CD14-positive monocyte (primary cell): ENCODE data around the gene CEP131. TPM values are rescaled to one million over a fixed set of nuclear protein-coding genes. Genes with fewer than 3 reads are reported as not detected.

ENCODE experiments used
- DNase-seq, 3 donors: peaks; one replicate each; pipeline ENCODE4 v3.0.0-alpha.2; 2011 to 2022
- H2AFZ ChIP-seq: 2 replicates; pipeline ENCODE4 v1.6.0; 2012; ENCODE audit warnings: mild to moderate bottlenecking, low read depth, low read length, inconsistent platforms; ENCODE audit not compliant: insufficient read depth, poor library complexity, severe bottlenecking
- H3K27ac ChIP-seq, 2 donors: 1 replicate in 1 of 2; 2 replicates in 1 of 2; pipeline ENCODE4 v1.5.1; 2012 to 2013; ENCODE audit warnings: low read length in 2 of 2, control low read depth in 1 of 2, inconsistent platforms in 1 of 2, low read depth in 1 of 2, mild to moderate bottlenecking in 1 of 2
- H3K27me3 ChIP-seq, 2 donors: one replicate each; pipeline versions ENCODE4 v1.6.0 to v1.6.1; 2011 to 2013; ENCODE audit warnings: low read length in 2 of 2; ENCODE audit not compliant: control insufficient read depth in 2 of 2, insufficient read depth in 2 of 2
- H3K36me3 ChIP-seq, 2 donors: replicated peaks in 1 of 2; 1 replicate in 1 of 2; 2 replicates in 1 of 2; pipeline versions ENCODE4 v1.5.1 to v1.6.1; 2012 to 2013; ENCODE audit warnings: low read length in 2 of 2, control low read depth in 1 of 2, inconsistent platforms in 1 of 2, mild to moderate bottlenecking in 1 of 2; ENCODE audit not compliant: insufficient read depth in 2 of 2, control insufficient read depth in 1 of 2
- H3K4me1 ChIP-seq, 2 donors: 1 replicate in 1 of 2; 2 replicates in 1 of 2; pipeline versions ENCODE4 v1.5.1 to v1.6.1; 2012 to 2013; ENCODE audit warnings: low read length in 2 of 2, control low read depth in 1 of 2, inconsistent platforms in 1 of 2, mild to moderate bottlenecking in 1 of 2, moderate library complexity in 1 of 2; ENCODE audit not compliant: insufficient read depth in 2 of 2, control insufficient read depth in 1 of 2
- H3K4me2 ChIP-seq: replicated peaks from 2 replicates; pipeline ENCODE3; 2012; ENCODE audit warnings: low read length, moderate library complexity, mild to moderate bottlenecking; ENCODE audit not compliant: poor library complexity, severe bottlenecking; ENCODE audit errors: extremely low read depth
- H3K4me3 ChIP-seq, 3 experiments: fragments of 200-600 bp in 1 of 3; sonication (generic) in 1 of 3; replicated peaks in 1 of 3; 1 replicate in 2 of 3; 2 replicates in 1 of 3; pipeline ENCODE4 v1.5.1; 2011 to 2013; ENCODE audit warnings: low read length in 3 of 3, mild to moderate bottlenecking in 3 of 3, control low read depth in 2 of 3, low read depth in 2 of 3, inconsistent platforms in 1 of 3, moderate library complexity in 1 of 3
- H3K79me2 ChIP-seq: 2 replicates; pipeline ENCODE4 v1.6.0; 2012; ENCODE audit warnings: mild to moderate bottlenecking, control low read depth, inconsistent platforms, low read length, moderate library complexity; ENCODE audit not compliant: insufficient read depth
- H3K9ac ChIP-seq: 2 replicates; pipeline ENCODE4 v1.6.0; 2017; ENCODE audit warnings: low read length, mild to moderate bottlenecking; ENCODE audit not compliant: insufficient read depth, poor library complexity, severe bottlenecking
- H3K9me3 ChIP-seq, 2 donors: replicated peaks in 1 of 2; 1 replicate in 1 of 2; 2 replicates in 1 of 2; pipeline versions ENCODE4 v1.5.1 to v1.6.1; 2012 to 2013; ENCODE audit warnings: low read length in 2 of 2, control low read depth in 1 of 2; ENCODE audit not compliant: control insufficient read depth in 1 of 2, insufficient read depth in 1 of 2
- H4K20me1 ChIP-seq: 2 replicates; pipeline ENCODE4 v1.6.0; 2012; ENCODE audit warnings: mild to moderate bottlenecking, low read length, control low read depth, moderate library complexity; ENCODE audit not compliant: insufficient read depth
- H3K27ac Mint-ChIP-seq, 7 donors: one replicate each; pipeline ENCODE4 v1.8.0; 2020; ENCODE audit warnings: mild to moderate bottlenecking in 7 of 7, mixed read lengths in 7 of 7, moderate library complexity in 6 of 7, inconsistent platforms in 2 of 7
- H3K27me3 Mint-ChIP-seq, 3 donors: one replicate each; pipeline ENCODE4 v1.8.0; 2021 to 2022; ENCODE audit warnings: low read depth in 3 of 3, mild to moderate bottlenecking in 3 of 3, mixed read lengths in 3 of 3, moderate library complexity in 3 of 3, inconsistent platforms in 1 of 3
- H3K36me3 Mint-ChIP-seq, 2 donors: one replicate each; pipeline ENCODE4 v1.8.0; 2020; ENCODE audit warnings: mixed read lengths in 2 of 2, inconsistent platforms in 1 of 2, mild to moderate bottlenecking in 1 of 2
- H3K4me1 Mint-ChIP-seq: one replicate; pipeline ENCODE4 v1.8.0; 2020; ENCODE audit warnings: mild to moderate bottlenecking, mixed read lengths
- H3K4me3 Mint-ChIP-seq, 2 donors: one replicate each; pipeline ENCODE4 v1.8.0; 2020; ENCODE audit warnings: mild to moderate bottlenecking in 2 of 2, mixed read lengths in 2 of 2, moderate library complexity in 1 of 2
- H3K9me3 Mint-ChIP-seq, 7 donors: one replicate each; pipeline ENCODE4 v1.8.0; 2020 to 2022; ENCODE audit warnings: mixed read lengths in 7 of 7, mild to moderate bottlenecking in 6 of 7, moderate library complexity in 6 of 7, inconsistent platforms in 2 of 7
- WGBS: methylation state at CpG from one replicate; pipeline ENCODE4 v1.1.5; 2013; ENCODE audit warnings: missing lambda C conversion rate; ENCODE audit not compliant: insufficient coverage; 5-methylcytosine and 5-hydroxymethylcytosine counted together
- intact Hi-C, 2 donors: fragments of 100-400 bp; cut with micrococcal nuclease; formaldehyde crosslinking; loops; one replicate each; pipeline versions ENCODE4 v1.15.0 to v1.15.1; 2023
- polyA plus RNA-seq, 3 donors: library from polyadenylated mRNA; depleted of rRNA in 1 of 3; unstranded in 2 of 3; stranded (reverse) in 1 of 3; fragments of 300-500 nt in 2 of 3; fragments of >200 nt in 1 of 3; fragmentation: Illumina TruSeq in 2 of 3; gene quantifications; 1 replicate in 2 of 3; 2 replicates in 1 of 3; pipeline ENCODE4 v1.2.3, GENCODE V29; 2012 to 2021
- TF ChIP-seq, protein P1 (sequence below): fragments of 200-600 bp; IDR thresholded peaks from one replicate; pipeline ENCODE4 v1.8.0; 2022; ENCODE audit warnings: antibody characterized with exemption, mild to moderate bottlenecking

Gene CEP131
- polyA plus RNA-seq, 3 donors, result 0.69 to 9.7 (median 1.0) TPM

DNA sequence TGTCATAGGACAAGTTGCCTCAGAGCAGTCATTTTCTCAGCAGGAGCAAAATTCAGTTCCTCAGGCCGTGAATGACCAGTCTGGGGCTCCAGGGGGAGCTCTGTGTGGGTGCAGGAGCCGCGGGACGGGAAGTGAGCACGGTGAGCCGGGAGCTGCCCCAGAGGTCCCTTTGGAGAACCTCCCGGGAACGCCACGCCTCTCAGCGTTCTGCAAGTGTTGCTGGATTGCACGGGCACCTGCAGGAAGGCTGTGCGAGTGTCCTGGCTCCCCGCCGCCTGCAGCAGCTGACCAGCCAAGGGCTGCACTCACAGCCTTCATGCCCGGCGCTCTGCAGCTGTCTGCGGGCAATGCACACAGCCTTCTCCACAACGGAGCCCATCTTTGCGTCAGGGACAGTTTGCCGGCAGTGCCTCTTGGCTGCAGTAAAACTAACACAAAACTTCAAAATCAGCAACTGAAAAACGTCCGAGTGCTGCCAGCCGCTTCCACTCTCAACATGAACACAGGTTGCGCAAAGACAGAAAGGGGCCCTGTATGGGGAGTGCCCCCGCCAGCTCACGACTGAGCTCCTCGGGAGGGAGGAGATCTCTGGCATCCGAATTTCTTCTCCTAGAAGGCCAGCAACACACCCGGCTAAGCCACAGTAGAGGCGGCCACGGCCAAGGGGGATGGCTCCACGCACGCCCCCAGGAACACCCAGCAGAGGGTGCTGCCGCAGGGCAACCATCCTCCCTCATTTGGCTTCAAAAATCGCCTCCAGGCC lies 32.4 kb upstream of the CEP131 start:
- 14% methylated on average over 34 of the region's 35 CpGs for WGBS
- intact Hi-C loops, result loop anchor here (1.0 to 5.0 kb wide), 3 partner anchors 229 to 347 kb away; no protein-coding TSS in a partner anchor
- peaks cover 0 to 2% (median 0%) of the 10 kb centered on the region in 3 donors for H3K27me3 Mint-ChIP-seq
- peak; percentile 63 to 79 (median 75) for DNase-seq
- H3K9me3 Mint-ChIP-seq, result peaks cover 0 to 3% (median 0%) of the 10 kb centered on the region in 7 donors
- H3K4me1 ChIP-seq, result peaks cover 18 to 22% of the 10 kb centered on the region in 2 donors
- H3K9me3 ChIP-seq, result no peaks in the 10 kb centered on the region
- H3K4me1 Mint-ChIP-seq, result peaks cover 27% of the 10 kb centered on the region
- peaks cover 25% of the 10 kb centered on the region for H3K79me2 ChIP-seq
- peaks cover 60 to 71% of the 10 kb centered on the region in 2 donors for H3K36me3 ChIP-seq
- peak overlapping the region; percentile 70 for H3K4me2 ChIP-seq
- peak overlapping the region in 2 of 3 experiments; percentile 18 to 65 for H3K4me3 ChIP-seq
- H3K27ac Mint-ChIP-seq, result peak overlapping the region; percentile 25 to 81 (median 54)
- H3K9ac ChIP-seq, result no peak overlapping the region
- peak overlapping the region in 1 of 2 donors; percentile 10 for H3K27ac ChIP-seq
- peaks cover 91% of the 10 kb centered on the region for H4K20me1 ChIP-seq
- TF ChIP-seq, protein P1, sequence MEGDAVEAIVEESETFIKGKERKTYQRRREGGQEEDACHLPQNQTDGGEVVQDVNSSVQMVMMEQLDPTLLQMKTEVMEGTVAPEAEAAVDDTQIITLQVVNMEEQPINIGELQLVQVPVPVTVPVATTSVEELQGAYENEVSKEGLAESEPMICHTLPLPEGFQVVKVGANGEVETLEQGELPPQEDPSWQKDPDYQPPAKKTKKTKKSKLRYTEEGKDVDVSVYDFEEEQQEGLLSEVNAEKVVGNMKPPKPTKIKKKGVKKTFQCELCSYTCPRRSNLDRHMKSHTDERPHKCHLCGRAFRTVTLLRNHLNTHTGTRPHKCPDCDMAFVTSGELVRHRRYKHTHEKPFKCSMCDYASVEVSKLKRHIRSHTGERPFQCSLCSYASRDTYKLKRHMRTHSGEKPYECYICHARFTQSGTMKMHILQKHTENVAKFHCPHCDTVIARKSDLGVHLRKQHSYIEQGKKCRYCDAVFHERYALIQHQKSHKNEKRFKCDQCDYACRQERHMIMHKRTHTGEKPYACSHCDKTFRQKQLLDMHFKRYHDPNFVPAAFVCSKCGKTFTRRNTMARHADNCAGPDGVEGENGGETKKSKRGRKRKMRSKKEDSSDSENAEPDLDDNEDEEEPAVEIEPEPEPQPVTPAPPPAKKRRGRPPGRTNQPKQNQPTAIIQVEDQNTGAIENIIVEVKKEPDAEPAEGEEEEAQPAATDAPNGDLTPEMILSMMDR, result peak; percentile 75
- peaks cover 61 to 75% of the 10 kb centered on the region in 2 donors for H3K36me3 Mint-ChIP-seq
- no peak overlapping the region for H2AFZ ChIP-seq
- H3K4me3 Mint-ChIP-seq, result peak overlapping the region; percentile 32 to 81
- no peaks in the 10 kb centered on the region for H3K27me3 ChIP-seq

DNA sequence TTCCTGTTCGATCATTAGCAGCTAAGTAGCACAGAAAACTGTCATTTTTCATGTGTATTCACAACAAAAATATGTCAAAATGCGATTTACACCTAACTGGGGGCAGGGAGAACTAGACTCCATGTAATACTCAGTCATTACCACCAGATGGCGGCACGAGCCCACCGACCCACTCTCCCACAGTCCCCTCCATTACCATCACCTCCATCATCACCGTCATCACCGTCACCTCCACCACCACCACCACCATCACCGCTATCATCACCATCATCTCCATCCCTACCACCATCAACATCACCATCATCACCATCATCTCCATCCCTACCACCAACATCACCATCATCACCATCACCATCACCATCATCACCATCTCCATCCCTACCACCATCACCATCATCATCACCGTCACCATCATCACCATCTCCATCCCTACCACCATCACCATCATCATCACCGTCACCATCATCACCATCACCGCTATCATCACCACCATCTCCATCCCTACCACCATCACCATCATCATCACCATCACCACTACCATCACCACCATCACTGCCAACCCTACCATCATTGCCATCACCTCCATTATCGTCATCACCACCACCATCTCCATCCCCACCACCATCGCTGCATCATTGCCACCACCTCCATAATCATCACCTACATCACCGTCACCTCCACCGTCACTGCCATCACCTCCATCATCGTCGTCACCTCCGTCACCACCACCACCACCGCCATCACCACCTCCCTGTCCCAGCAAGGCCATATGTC lies 30.8 kb upstream of the CEP131 start:
- peaks cover 0 to 5% (median 0%) of the 10 kb centered on the region in 7 donors for H3K9me3 Mint-ChIP-seq
- no peak overlapping the region for H3K4me3 Mint-ChIP-seq
- H3K79me2 ChIP-seq, result peaks cover 22% of the 10 kb centered on the region
- no peak overlapping the region for H2AFZ ChIP-seq
- peaks cover 27% of the 10 kb centered on the region for H3K4me1 Mint-ChIP-seq
- H4K20me1 ChIP-seq, result peaks cover 86% of the 10 kb centered on the region
- H3K36me3 Mint-ChIP-seq, result peaks cover 51 to 70% of the 10 kb centered on the region in 2 donors
- 66% methylated on average over 19 of the region's 19 CpGs for WGBS
- peaks cover 53 to 69% of the 10 kb centered on the region in 2 donors for H3K36me3 ChIP-seq
- peak overlapping the region in 6 of 7 donors; percentile 2 to 75 (median 38) for H3K27ac Mint-ChIP-seq
- H3K4me3 ChIP-seq, result no peak overlapping the region
- no peak overlapping the region for H3K27ac ChIP-seq
- no peaks in the 10 kb centered on the region for H3K27me3 ChIP-seq
- intact Hi-C loops, result loop anchor here (1.0 to 5.0 kb wide), 3 partner anchors 231 to 349 kb away; no protein-coding TSS in a partner anchor
- H3K9me3 ChIP-seq, result no peaks in the 10 kb centered on the region
- H3K9ac ChIP-seq, result no peak overlapping the region
- peaks cover 0 to 2% (median 0%) of the 10 kb centered on the region in 3 donors for H3K27me3 Mint-ChIP-seq
- H3K4me2 ChIP-seq, result no peak overlapping the region
- H3K4me1 ChIP-seq, result peaks cover 18 to 22% of the 10 kb centered on the region in 2 donors
- TF ChIP-seq, protein P1, result peak; percentile 86
- DNase-seq, result peak; percentile 37 to 59 (median 57)
